GM19035 (cell line): ENCODE data around the gene DNAAF8.

Experiments used
- ATAC-seq: cut with Tn5 transposase; IDR thresholded peaks from one replicate; pipeline ENCODE4 v1.9.1; 2021; ENCODE audit not compliant: unreplicated experiment

DNAAF8 gene

DNA sequence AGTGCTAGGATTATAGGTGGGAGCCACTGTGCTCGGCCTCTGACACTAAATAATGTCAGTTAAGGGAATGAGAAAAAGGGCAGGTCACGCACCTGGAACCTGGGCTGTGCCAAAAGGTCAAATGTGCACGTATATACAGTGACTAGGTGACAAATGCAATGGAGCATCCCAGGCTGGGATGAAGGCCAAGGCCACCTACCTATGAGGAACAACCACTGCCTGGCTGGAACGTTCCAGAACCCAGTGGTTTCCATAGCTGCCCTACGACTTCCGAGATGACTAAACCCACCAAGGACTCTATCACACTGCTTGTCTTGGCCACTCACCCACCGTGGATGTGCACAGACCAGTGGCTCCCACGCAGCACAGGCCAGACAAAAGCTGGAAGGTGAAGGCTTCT lies 16.6 kb downstream of the DNAAF8 start:
- no peak for ATAC-seq

DNA sequence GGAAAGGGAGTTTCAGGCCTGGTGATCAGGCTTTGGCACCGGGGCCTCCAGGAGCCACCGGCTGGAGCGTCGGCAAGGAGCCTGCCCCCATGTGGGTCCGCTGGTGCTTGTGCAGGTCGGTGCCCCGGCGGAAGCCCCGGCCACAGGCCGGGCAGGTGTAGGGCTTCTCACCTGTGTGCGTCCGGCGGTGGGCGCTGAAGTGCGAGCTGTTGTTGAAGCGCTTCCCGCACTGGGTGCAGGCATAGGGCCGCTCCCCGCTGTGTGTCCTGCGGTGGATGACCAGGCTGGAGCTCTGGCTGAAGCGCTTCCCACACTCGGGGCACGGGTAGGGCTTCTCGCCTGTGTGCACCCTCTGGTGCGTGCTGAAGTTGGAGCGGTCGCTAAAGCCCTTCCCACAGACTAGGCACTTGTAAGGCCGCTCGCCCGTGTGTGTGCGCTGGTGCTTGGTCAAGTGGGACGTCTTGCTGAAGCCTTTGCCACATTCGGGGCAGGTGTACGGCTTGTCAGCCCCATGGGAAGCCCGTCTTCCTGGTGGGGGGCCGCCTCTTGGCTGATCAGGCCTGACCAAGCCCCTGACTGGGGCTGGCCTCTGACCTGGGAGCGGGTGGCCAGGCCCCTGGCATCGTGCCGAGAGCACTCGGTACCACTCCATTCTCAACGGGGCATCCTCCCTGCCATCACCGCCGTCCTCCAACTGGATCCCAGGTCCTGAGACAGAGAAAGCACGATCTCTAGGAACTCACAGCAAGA lies 18.2 kb downstream of the DNAAF8 start:
- no peak for ATAC-seq

DNA sequence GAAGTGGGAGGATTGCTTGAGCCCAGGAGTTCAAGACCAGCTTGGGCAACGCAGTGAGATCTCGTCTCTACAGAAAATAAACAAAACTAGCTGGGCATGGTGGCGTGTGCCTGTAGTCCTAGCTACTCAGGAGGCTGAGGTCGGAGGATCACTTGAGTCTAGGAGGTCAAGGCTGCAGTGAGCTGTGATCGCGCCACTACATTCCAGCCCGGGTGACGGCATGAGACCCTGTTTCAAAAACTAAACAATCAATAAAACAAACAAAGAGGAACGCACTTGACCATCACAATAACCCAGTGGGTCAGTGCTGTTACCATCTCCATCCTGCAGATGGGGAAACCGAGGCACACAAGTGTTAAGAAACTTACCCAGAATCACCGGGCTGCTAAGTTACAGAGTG lies 18.9 kb downstream of the DNAAF8 start:
- ATAC-seq = no peak

DNA sequence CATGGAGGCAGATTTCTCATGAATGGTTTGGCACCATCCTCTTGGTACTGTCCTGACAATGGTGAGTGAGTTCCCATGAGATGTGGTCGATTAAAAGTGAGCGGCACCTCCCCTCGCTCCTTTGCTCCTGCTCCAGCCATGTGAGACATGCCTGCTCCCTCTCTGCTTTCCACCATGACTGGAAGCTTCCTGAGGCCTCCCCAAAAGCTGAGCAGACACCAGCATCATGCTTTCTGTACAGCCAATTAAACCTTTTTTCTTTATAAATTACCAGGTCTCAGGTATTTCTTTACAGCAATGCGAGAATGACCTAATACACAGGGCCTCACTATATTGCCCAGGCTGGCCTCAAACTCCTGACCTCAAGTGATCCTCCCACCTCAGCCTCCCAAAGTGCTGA lies 20.5 kb downstream of the DNAAF8 start:
- ATAC-seq = no peak

DNA sequence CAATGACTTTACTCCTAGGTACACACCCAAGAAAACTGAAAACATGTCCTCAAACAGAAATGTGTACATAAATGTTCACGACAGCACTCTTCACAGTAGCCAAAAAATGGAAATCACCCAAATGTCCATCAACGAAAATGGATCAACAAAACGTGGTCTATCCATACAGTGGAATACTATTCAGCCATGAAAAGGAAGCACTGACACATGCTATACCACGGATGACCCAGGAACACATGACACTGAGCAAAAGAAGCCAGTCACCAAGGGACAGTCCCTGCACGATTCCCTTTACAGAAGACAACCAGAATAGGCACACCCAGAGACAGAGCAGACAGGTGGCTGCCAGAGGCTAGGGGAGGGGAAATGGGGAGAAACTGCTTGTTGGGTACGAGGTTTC lies 21.4 kb downstream of the DNAAF8 start:
- ATAC-seq = no peak

DNA sequence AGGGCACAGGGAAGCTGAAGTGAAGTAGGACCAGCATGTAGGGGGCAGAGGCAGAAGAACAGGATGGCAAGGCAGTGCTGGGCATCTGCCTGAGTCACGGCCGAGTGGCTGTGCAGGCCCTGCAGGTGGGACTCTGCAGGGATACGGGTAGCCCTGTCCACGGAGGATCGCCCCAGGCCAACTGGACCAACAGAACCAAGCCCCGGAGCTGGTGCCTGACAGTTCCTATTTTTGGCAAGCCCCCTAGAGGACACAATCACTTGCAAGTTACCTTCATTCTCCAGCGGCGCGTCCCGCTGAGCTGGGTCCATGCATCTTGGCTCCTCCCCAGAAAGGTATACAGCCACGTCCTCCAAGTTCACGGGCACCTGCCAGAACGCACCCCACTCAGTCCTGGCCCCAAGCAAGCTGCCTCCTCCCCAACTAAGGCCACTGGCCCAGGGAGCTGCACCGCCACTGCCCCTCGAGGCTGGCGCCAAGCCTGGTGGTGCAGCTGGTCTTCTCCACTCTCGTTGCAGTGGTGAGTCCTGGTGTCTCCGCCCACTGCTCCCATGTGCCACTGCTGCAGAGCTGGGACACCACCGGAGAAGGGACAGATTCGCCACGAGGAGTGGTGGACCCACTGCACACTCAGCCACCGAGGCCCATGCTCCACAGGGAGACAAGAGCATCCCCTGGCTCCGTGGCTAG lies 26.0 kb downstream of the DNAAF8 start:
- no peak for ATAC-seq

DNA sequence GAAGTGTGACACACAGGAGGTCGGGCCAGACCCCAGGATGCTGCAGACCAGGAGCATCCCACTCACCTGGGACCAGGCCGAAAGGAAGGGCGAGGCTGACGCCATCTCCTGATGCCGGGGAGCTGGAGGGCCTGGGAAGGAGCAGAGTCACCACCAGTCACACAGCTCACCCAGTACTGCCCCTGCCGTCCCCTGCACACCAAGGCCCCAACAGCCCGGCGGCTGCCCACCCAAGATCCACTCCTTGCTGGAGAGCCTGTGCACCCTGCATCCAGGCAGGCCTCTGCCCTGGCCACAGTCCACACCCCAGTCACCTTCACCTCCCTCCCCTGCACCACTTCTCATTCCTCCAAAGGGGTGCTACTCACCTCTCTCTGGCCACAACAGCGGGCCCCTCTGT lies 27.9 kb downstream of the DNAAF8 start:
- ATAC-seq = no peak

DNA sequence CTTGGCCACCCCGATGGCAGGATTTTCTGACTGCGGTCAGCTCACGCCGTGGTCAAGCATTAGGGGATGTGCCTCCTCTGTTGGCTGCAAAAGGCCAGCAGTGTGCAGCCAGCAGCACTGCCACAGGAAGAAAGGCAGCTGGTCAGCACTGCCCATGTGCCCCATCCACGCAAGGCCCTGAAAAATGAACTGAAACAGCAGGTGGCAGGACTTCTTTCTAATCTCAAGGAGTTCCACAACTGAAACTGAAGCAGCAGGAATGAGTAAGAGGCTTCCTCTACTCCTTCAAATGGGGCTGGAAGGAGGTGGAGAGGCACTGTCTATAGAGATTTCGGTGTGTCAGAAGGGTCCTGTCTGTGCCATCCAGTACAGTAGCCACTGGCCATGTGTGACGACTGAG lies 29.5 kb downstream of the DNAAF8 start:
- ATAC-seq = no peak

DNA sequence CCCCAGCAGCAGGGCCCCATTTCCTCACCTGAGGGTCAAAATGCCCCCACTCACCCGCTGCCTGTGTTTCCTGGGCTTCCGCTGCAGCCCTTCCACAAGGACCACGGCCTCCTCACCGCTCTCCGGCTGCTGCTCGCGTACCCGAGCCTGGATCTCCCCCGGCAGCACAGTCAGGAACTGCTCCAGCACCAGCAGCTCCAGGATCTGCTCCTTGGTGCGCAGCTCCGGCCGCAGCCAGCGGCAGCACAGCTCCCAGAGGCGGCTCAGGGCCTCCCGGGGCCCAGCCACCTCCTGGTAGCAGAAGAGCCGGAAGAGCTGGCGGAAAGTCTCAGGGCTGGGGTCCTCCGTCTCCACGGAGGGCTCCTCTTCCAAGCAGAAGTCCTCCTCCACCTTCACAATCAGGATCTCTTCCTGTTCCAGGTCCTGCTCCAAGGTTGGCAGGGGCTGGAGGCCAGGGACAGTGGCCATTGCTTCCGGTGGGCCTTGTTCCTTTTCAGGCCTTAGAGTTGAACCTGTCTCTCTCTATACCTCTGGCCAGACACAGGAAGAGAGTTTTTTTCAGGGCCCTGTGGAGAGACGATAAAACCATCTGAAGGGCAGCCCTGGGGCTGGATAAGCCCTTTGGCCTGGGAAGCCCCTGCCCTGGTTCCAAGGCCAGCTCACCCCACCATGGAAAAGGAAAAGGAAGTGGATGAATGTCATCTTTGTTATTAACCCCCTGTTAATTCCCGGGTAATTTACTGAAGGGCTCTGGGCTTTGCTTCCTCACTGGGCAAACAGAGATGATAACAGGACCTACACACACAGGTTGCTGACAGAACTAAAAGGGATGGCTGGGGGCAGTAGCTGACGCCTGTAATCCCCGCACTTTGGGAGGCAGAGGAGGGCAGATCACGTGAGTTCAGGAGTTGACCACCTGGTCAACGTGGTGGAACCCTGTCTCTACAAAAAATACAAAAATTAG lies 31.5 kb downstream of the DNAAF8 start:
- no peak for ATAC-seq

DNA sequence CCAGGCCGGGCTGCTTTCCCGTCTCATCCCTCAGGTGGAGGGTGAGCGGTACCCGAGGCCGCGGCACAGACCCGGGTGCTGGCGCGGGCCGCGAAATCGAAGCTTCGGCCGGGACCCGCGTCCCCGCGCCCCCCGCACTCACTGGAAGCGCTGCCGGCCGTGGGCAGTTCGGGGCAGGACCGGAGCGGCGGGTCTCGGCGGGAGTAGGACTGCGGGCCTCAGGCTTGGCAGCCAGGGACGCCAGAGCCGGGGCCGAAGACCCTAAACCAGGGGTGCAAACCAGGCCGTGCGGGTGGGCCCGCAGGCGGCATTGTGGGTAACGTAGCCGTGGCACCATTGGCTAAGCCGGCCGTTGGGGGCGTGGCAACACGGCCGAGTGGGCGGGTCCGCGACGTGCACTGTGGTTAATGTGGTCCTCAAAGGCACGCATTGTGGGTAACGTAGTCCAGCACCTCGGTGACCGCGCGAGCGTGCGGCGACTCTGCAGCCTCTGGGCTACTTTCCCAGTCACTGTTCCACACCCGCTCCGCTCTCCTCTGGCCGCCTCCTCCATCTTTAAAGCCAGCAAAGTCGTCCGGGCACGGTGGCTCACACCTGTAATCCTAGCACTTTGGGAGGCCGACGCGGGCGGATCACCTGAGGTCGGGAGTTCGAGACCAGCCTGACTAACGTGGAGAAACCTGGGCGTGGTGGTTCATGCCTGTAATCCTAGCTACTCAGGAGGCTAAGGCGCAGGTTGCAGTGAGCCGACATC lies 32.7 kb downstream of the DNAAF8 start, which contains the start of gene ZNF500:
Gene ZNF500 (minus strand): TSS at position 288 of the 754 bp plus-strand sequence. CDS start 1,184 bp downstream, outside the sequence.
- ATAC-seq = peak; percentile 85

DNA sequence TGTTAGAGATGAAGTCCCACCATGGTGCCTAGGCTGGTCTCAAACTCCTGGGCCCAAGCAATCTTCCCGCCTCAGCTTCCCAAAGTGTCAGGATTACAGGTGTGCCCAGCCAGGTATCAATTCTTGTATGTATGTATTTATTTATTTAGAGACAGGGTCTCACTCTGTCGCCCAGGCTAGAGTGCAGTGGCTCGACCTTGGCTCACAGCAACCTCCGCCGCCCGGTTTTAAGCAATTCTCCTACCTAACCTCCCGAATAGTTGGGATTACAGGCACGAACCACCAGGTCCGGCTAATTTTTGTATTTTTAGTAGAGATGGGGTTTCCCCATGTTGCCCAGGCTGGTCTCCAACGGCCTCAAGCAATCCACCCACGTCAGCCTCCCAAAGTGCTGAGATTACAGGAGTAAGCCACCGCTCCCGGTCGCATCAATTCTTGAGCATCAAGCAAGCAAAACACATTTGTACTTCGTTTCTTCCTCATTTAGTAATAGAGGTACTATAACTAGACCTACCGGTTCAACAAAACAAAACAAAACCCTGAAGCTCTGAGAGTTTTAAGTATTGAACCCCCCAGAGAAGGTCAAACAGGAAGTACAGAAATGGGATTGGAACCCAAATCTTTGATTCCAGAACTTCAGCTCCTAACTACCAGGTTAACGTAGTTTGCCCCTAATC lies 33.7 kb downstream of the DNAAF8 start:
- ATAC-seq = peak; percentile 6

DNA sequence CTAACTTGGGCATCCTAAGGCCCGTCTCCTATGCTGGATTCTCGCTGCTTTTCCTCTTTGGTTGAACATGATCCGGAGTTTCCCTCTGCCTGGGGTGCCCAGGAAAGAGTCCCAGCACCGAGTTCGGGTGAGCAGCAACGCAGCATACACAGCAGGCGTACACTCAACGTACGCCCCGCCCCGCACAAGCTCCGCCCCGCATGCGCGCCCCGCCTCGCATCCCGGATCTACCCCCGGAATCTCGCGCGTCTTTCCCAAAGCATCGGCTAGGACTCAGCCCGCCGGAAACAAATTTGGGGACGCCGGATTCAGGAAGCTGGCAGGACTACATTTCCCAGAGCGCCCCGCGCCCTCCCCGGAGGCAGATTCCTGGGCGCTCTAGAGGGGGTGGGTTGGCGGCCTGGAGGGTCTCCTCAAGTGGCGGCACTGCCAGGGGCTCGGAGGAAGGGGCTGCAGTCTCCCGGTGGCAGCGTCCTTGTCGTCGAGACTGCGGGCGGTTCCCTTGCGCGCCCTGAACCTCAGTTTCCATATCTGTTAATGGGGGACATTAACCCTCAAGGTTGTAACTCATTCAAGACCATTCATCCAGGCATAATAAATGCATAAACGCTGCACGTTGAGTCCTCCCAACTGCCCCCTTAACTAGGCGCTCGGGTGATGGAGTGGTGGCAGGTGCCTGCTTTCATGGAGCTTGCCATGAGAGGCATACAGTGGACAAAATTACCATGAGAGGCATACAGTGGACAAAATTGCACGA lies 34.4 kb downstream of the DNAAF8 start:
- peak; percentile 57 for ATAC-seq

DNA sequence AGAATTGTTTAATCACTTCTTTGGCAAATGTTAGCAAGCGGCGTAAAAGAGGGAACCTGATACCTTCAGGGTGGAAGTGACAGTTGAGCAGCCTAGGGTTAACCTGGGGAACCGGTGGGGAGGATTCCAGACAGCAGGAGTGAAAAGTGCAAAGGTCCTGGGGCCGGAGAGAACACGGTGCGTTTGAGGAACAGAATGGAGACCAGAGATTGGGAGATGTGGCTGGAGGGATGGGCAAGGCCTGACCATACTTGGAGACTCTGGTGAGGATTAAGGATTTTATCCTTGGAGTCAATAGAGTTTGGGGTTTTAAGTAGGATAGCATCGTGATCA lies 34.9 kb downstream of the DNAAF8 start:
- ATAC-seq = no peak

DNA sequence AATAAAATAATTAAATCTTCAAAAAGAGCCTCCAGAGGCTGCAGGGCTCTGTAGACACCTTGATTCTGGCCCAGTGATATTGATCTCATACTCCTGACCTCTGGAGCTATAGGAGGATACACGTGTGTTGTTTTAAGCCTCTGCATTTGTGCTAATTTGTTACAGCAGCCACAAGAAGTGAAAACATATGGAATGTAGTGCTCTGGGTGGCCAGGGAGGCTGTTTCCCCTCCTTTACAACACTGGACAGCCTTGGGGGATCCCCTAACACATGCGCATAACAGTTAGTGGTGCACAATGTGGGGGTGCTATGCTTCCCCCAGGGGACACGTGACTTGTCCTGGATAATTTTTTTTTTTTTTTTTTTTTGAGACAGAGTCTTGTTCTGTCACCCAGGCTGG lies 37.3 kb downstream of the DNAAF8 start:
- no peak for ATAC-seq

DNA sequence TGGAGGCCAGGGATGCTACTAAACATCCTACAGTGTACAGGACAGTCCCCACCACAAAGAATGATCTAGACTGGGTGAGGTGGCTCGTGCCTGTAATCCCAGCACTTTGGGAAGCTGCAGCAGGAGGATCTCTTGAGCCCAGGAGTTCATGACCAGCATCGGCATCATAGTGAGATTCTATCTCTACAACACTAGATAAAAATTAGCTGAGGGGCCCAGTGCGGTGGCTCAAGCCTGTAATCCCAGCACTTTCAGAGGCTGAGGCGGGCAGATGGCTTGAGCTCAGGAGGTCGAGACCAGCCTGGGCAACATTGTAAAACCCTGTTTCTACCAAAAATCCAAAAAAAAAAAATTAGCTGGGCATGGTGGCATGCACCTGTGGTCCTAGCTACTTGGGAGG lies 38.0 kb downstream of the DNAAF8 start:
- no peak for ATAC-seq

DNA sequence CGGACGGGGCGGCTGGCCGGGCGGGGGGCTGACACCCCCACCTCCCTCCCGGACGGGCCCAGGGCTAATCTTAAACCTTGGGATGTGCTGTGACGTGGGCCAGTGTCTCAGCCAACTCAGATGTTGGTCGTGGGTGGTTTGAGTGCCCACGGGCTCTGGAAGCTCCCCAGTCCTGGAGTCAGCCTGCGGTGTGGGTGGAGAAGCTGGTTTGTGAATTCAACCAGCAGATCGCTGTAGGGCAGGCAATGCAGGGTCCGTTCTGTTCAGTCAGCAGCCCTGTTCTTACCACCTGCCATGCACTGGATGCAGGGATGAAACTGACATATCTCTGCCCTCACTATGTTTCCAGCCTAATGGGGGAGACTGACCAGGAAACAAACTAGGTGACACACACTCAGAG lies 40.7 kb downstream of the DNAAF8 start:
- ATAC-seq = no peak

DNA sequence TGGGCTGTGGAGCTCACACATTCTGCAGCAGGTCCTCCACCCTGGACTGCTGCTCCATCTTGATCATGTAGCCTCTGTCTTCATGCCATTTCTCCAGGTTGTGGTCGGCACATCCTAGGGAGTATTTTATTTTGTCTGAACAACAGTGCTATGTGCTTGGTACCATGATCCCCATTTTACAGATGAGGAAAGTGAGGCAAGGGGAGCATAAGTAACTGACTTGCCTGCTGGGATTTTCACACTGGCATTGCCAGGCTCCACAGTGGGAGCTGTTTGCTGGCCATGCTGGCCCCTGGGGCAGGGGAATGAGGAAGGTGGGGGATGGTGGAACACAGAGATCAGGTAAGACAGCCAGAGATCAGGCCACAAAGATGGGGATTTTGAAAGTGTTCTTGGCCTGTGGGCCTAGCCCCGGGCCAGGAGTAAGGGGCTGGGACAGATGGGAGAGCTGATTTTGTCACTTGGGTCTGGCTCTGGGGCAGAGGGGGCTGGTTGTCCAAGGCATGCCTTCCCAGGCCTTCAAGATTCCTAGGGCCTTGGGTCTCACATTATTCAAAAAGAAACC lies 41.9 kb downstream of the DNAAF8 start:
- ATAC-seq = no peak

DNA sequence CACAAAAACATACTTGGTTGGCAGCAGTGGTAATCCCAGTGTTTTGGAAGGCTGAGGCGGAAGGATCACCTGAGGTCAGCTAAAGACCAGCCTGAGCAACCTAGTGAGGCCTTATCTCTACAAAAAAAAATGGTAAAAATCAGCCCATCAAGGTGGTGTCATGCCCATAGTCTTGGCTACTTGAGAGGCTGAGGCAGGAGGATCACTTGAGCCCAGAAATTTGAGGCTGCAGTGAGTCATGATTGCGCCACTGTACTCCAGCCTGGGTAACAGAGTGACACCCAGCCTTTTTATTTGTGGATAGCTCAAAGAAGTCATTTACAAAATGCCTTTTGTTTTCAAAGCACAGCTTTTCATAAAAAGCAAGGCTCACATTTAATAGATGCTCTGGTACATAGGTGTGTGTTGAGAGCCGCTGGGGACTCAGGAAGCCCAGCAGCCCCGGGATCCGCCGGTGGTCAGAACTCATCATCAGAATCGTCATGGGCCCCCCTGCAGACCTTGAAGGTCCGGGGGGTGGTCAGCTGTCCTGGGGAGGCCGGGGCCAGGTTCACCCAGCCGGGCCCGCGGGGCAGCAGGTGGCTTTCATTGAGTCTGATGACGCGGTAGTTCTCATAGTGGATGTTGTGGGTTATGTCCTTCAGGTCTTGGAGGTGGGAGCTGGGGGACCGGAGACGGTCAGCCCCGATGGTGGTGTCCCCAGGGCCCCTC lies 43.2 kb downstream of the DNAAF8 start:
- ATAC-seq = no peak

DNA sequence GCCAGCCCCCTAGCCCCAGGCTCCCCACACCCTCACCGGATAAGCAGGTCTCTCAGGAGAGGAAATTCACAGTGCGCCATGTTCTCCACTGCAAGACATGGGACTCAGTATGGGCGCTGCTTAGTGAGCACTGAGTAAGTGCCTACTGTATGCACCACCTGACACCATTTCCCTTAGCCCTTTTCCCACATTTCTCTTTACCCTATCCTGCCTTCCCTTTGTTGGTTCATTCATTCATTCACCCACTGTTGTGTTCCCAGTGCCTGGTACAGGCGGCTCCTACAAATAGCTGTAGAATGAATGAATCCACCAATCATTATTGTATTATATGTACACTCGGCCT lies 43.7 kb downstream of the DNAAF8 start:
- ATAC-seq = no peak
